Keratinocyte (primary cell): ENCODE results near the gene RIPK1. TPM values are rescaled to one million over a fixed set of nuclear protein-coding genes. Genes with fewer than 3 reads are reported as not detected.
"Not testable (repeated sequence)": the region's sequence is repeated elsewhere in the genome, so short reads cannot be mapped to it uniquely, and the experiment has no call there.

Experiments used
- DNase-seq: peaks from one replicate; pipeline ENCODE4 v3.0.0-alpha.2; 2011; ENCODE audit warnings: low read depth, missing footprints, low spot score
- FAIRE-seq: peaks from 2 replicates; lab custom pipeline; 2011; peaks lifted over from hg19 to GRCh38; lab: Jason Lieb, UNC
- H2AFZ ChIP-seq: 2 replicates; pipeline ENCODE4 v1.6.0; 2012; ENCODE audit warnings: low read length, control low read depth, inconsistent platforms; ENCODE audit not compliant: control insufficient read depth
- H3K27ac ChIP-seq: 2 replicates; pipeline ENCODE4 v1.5.1; 2011; ENCODE audit warnings: low read length; ENCODE audit not compliant: control insufficient read depth, insufficient read depth
- H3K27me3 ChIP-seq: 3 replicates; pipeline ENCODE4 v1.6.0; 2011; ENCODE audit warnings: low read length; ENCODE audit not compliant: control insufficient read depth, insufficient read depth; ENCODE audit errors: extremely low read depth
- H3K36me3 ChIP-seq, 2 experiments: 2 replicates in 1 of 2; 3 replicates in 1 of 2; pipeline ENCODE4 v1.5.1; 2011; ENCODE audit warnings: low read length in 2 of 2, mild to moderate bottlenecking in 1 of 2; ENCODE audit not compliant: control insufficient read depth in 2 of 2, insufficient read depth in 2 of 2; ENCODE audit errors: extremely low read depth in 1 of 2
- H3K4me1 ChIP-seq: 3 replicates; pipeline ENCODE4 v1.5.1; 2011; ENCODE audit warnings: low read length; ENCODE audit not compliant: control insufficient read depth, insufficient read depth; ENCODE audit errors: extremely low read depth
- H3K4me2 ChIP-seq: 3 replicates; pipeline ENCODE4 v1.6.0; 2011; ENCODE audit warnings: low read depth, low read length; ENCODE audit not compliant: control insufficient read depth, insufficient read depth; ENCODE audit errors: extremely low read depth
- H3K4me3 ChIP-seq, 3 experiments: fragments of 200-600 bp in 1 of 3; sonication (generic) in 1 of 3; 2 replicates in 2 of 3; 3 replicates in 1 of 3; pipeline ENCODE4 v1.5.1; 2011 to 2016; ENCODE audit warnings: low read length in 3 of 3, mild to moderate bottlenecking in 3 of 3, control low read depth in 2 of 3, inconsistent platforms in 1 of 3, low read depth in 1 of 3, mixed read lengths in 1 of 3, mixed run types in 1 of 3, moderate library complexity in 1 of 3; ENCODE audit not compliant: control insufficient read depth in 2 of 3, insufficient read depth in 2 of 3; ENCODE audit errors: extremely low read depth in 1 of 3
- H3K79me2 ChIP-seq: 2 replicates; pipeline ENCODE4 v1.6.0; 2012; ENCODE audit warnings: low read length; ENCODE audit not compliant: control insufficient read depth, insufficient read depth
- H3K9ac ChIP-seq: 3 replicates; pipeline ENCODE4 v1.6.0; 2011; ENCODE audit warnings: low read length; ENCODE audit not compliant: control insufficient read depth, insufficient read depth; ENCODE audit errors: extremely low read depth
- H3K9me1 ChIP-seq: 3 replicates; pipeline ENCODE4 v1.6.0; 2011; ENCODE audit warnings: low read length; ENCODE audit not compliant: control insufficient read depth, insufficient read depth; ENCODE audit errors: extremely low read depth
- H3K9me3 ChIP-seq: 2 replicates; pipeline ENCODE4 v1.5.1; 2012; ENCODE audit warnings: low read depth, low read length; ENCODE audit not compliant: control insufficient read depth
- H4K20me1 ChIP-seq: 3 replicates; pipeline ENCODE4 v1.6.0; 2011; ENCODE audit warnings: low read length; ENCODE audit not compliant: control insufficient read depth, insufficient read depth; ENCODE audit errors: extremely low read depth
- CTCF ChIP-seq, 3 experiments: IDR thresholded peaks in 1 of 3; conservative IDR thresholded peaks in 1 of 3; optimal IDR thresholded peaks in 1 of 3; 2 replicates in 2 of 3; 3 replicates in 1 of 3; pipeline versions ENCODE3 to v1.5.1; 2011; ENCODE audit warnings: low read length in 3 of 3, mild to moderate bottlenecking in 3 of 3, moderate library complexity in 2 of 3, control low read depth in 1 of 3, inconsistent platforms in 1 of 3; ENCODE audit not compliant: insufficient read depth in 2 of 3; ENCODE audit errors: extremely low read depth in 1 of 3
- EZH2 ChIP-seq: IDR thresholded peaks from one replicate; pipeline ENCODE4 v1.6.1; 2012; ENCODE audit warnings: inconsistent platforms, mild to moderate bottlenecking, low read length, moderate library complexity
- dilution Hi-C: fragments of 300-500 bp; cut with MboI; formaldehyde crosslinking; loops from one replicate; pipeline ENCODE4 v1.7.0; 2020; ENCODE audit warnings: low sequenced_read_pairs; ENCODE audit not compliant: extremely low pct_ligation_motif_present
- polyA plus RNA-seq, 5 experiments: library from polyadenylated mRNA; depleted of rRNA in 3 of 5; stranded (reverse) in 3 of 5; stranded (forward) in 1 of 5; unstranded in 1 of 5; fragments of >200 nt; gene quantifications; 1 replicate in 1 of 5; 2 replicates in 3 of 5; 3 replicates in 1 of 5; pipeline versions ENCODE4 v1.2.1 to v1.2.3, GENCODE V29; 2011 to 2012; ENCODE audit warnings: missing spikeins in 2 of 5, low read depth in 1 of 5, low replicate concordance in 1 of 5

Gene RIPK1
- polyA plus RNA-seq, 1 donor (not counting 4 experiments of a cell fraction or from before 2014, with no cell fraction given): 13.8 TPM

GRCh38 chr6:3075772-3076113 lies 7.4 kb downstream of the RIPK1 start:
- H3K4me1 ChIP-seq: peaks cover 9% of the 10 kb centered on the region
- H4K20me1 ChIP-seq: no peaks in the 10 kb centered on the region
- no peak for TF ChIP-seq CTCF (optimal IDR thresholded peaks at IDR 0.05 in 1 of 3, IDR thresholded peaks at IDR 0.05 in 1 of 3, conservative IDR thresholded peaks at IDR 0.05 in 1 of 3; ENCODE audit: extremely low read depth in 1 of 3, insufficient read depth in 2 of 3, low read length in 3 of 3)
- no peak for TF ChIP-seq EZH2
- H3K4me2 ChIP-seq: no peak overlapping the region
- DNase-seq (no peak), FAIRE-seq (no peak)
- no peaks in the 10 kb centered on the region for H3K9me3 ChIP-seq
- H2AFZ ChIP-seq: no peak overlapping the region
- H3K4me3 ChIP-seq: no peak overlapping the region
- dilution Hi-C loops: no loop called here
- H3K27me3 ChIP-seq: no peaks in the 10 kb centered on the region
- peaks cover 6% of the 10 kb centered on the region for H3K9me1 ChIP-seq
- H3K79me2 ChIP-seq: peaks cover 59% of the 10 kb centered on the region
- no peak overlapping the region for H3K9ac ChIP-seq
- H3K36me3 ChIP-seq: peaks cover 14 to 15% of the 10 kb centered on the region in 2 experiments
- no peak overlapping the region for H3K27ac ChIP-seq

- H3K4me1 ChIP-seq: peaks cover 9% of the 10 kb centered on the region
- no peak overlapping the region for H2AFZ ChIP-seq
- peaks cover 6% of the 10 kb centered on the region for H3K9me1 ChIP-seq
- no peaks in the 10 kb centered on the region for H4K20me1 ChIP-seq
- H3K4me3 ChIP-seq: no peak overlapping the region
- FAIRE-seq (no peak), DNase-seq (no peak)
- TF ChIP-seq EZH2: no peak
- H3K27ac ChIP-seq: no peak overlapping the region
- dilution Hi-C loops: no loop called here
- H3K4me2 ChIP-seq: no peak overlapping the region
- no peaks in the 10 kb centered on the region for H3K9me3 ChIP-seq
- no peak overlapping the region for H3K9ac ChIP-seq
- H3K36me3 ChIP-seq: peaks cover 14 to 15% of the 10 kb centered on the region in 2 experiments
- no peaks in the 10 kb centered on the region for H3K27me3 ChIP-seq
- peaks cover 53% of the 10 kb centered on the region for H3K79me2 ChIP-seq
These were observed 8.0 kb downstream of the RIPK1 start for GRCh38 chr6:3076320-3076719.

GRCh38 chr6:3077430-3077829 lies 9.1 kb downstream of the RIPK1 start:
- Histone ChIP-seq H3K9me3 (no peaks in the 10 kb centered on the region), H3K4me1 (peaks cover 9% of the 10 kb centered on the region), H3K27ac (no peak overlapping the region), H3K9me1 (peaks cover 6% of the 10 kb centered on the region), H2AFZ (no peak overlapping the region), H3K79me2 (peaks cover 45% of the 10 kb centered on the region), H3K9ac (no peak overlapping the region), H3K4me2 (no peak overlapping the region), H4K20me1 (no peaks in the 10 kb centered on the region), H3K4me3 (no peak overlapping the region), H3K27me3 (no peaks in the 10 kb centered on the region), H3K36me3 (peaks cover 14 to 15% of the 10 kb centered on the region in 2 experiments)
- no peak for DNase-seq
- FAIRE-seq: no peak
- dilution Hi-C loops: no loop called here
- TF ChIP-seq EZH2 (no peak), CTCF (optimal IDR thresholded peaks at IDR 0.05 in 1 of 3, IDR thresholded peaks at IDR 0.05 in 1 of 3, conservative IDR thresholded peaks at IDR 0.05 in 1 of 3; ENCODE audit: extremely low read depth in 1 of 3, insufficient read depth in 2 of 3, low read length in 3 of 3) (no peak)

- H3K27ac ChIP-seq, H3K4me3 ChIP-seq, H3K27me3 ChIP-seq, H4K20me1 ChIP-seq, H3K4me2 ChIP-seq, FAIRE-seq, dilution Hi-C loops, H2AFZ ChIP-seq, H3K4me1 ChIP-seq, H3K9me1 ChIP-seq, DNase-seq, H3K9ac ChIP-seq, H3K9me3 ChIP-seq: not testable (repeated sequence)
- peaks cover 17 to 21% of the 10 kb centered on the region in 2 experiments for H3K36me3 ChIP-seq
- peaks cover 31% of the 10 kb centered on the region for H3K79me2 ChIP-seq
These were observed 10.7 kb downstream of the RIPK1 start for GRCh38 chr6:3078952-3079351.
